Smooth muscle cell (in vitro differentiated cells): ENCODE data around the gene SYT1. TPM values are rescaled to one million over a fixed set of nuclear protein-coding genes. Genes with fewer than 3 reads are reported as not detected.
"Not testable (repeated sequence)": the region's sequence is repeated elsewhere in the genome, so short reads cannot be mapped to it uniquely, and the experiment has no call there.

Experiments
- DNase-seq: peaks from one replicate; lab custom pipeline; 2025; ENCODE audit not compliant: unreplicated experiment; lab: John Stamatoyannopoulos, UW
- H2AFZ ChIP-seq: fragments of 200-600 bp; sonication (generic); 2 replicates; pipeline ENCODE4 v1.6.0; 2016; ENCODE audit warnings: antibody characterized with exemption, low read depth, mild to moderate bottlenecking
- H3F3A ChIP-seq: fragments of 200-600 bp; sonication (generic); 2 replicates; pipeline ENCODE4 v1.6.0; 2017; ENCODE audit warnings: antibody characterized with exemption, low read depth
- H3K27ac ChIP-seq: fragments of 200-600 bp; sonication (generic); 2 replicates; pipeline ENCODE4 v1.5.1; 2016; ENCODE audit warnings: low read depth, mild to moderate bottlenecking
- H3K27me3 ChIP-seq: fragments of 200-600 bp; sonication (generic); 2 replicates; pipeline ENCODE4 v1.6.1; 2016; ENCODE audit warnings: low read depth, mild to moderate bottlenecking
- H3K36me3 ChIP-seq: fragments of 200-600 bp; sonication (generic); 2 replicates; pipeline ENCODE4 v1.5.1; 2016; ENCODE audit warnings: low read depth
- H3K4me1 ChIP-seq: fragments of 200-600 bp; sonication (generic); 2 replicates; pipeline ENCODE4 v1.5.1; 2016; ENCODE audit warnings: low read depth
- H3K4me2 ChIP-seq: fragments of 200-600 bp; sonication (generic); 2 replicates; pipeline ENCODE4 v1.6.0; 2016; ENCODE audit warnings: mild to moderate bottlenecking
- H3K4me3 ChIP-seq: fragments of 200-600 bp; sonication (generic); 2 replicates; pipeline ENCODE4 v1.5.1; 2016; ENCODE audit warnings: mild to moderate bottlenecking
- H3K79me2 ChIP-seq: fragments of 200-600 bp; sonication (generic); 2 replicates; pipeline ENCODE4 v1.6.0; 2016; ENCODE audit warnings: low read depth, mild to moderate bottlenecking
- H3K9ac ChIP-seq: fragments of 200-600 bp; sonication (generic); 2 replicates; pipeline ENCODE4 v1.6.0; 2016; ENCODE audit warnings: low read depth
- H3K9me3 ChIP-seq: fragments of 200-600 bp; sonication (generic); replicated peaks from 2 replicates; pipeline ENCODE4 v1.5.1; 2016; ENCODE audit warnings: low read depth
- H4K20me1 ChIP-seq: fragments of 200-600 bp; sonication (generic); 2 replicates; pipeline ENCODE4 v1.6.0; 2016; ENCODE audit warnings: low read depth
- WGBS: methylation state at CpG from one replicate; pipeline ENCODE4 v1.1.7; 2016; ENCODE audit warnings: low lambda C conversion rate; 5-methylcytosine and 5-hydroxymethylcytosine counted together
- polyA plus RNA-seq: library from polyadenylated mRNA; unstranded; fragments of >200 nt; fragmentation: Nextera tagmentation; extraction: Ambion mirVana; gene quantifications from 2 replicates; pipeline ENCODE4 v1.2.1, GENCODE V29; 2016
- total RNA-seq: library from RNA; depleted of rRNA; stranded (reverse); fragments of >200 nt; gene quantifications from 2 replicates; pipeline ENCODE4 v1.2.3, GENCODE V29; 2014
- TF ChIP-seq, protein P1 (sequence below): fragments of 200-600 bp; sonication (generic); IDR thresholded peaks from 2 replicates; pipeline ENCODE4 v1.5.1; 2017; ENCODE audit warnings: borderline replicate concordance, mild to moderate bottlenecking, antibody characterized with exemption; ENCODE audit not compliant: insufficient read depth, poor library complexity, severe bottlenecking

Gene SYT1
- total and polyA plus RNA-seq, 2 experiments from 2014 or later: 5.2 to 10.2 TPM

GRCh38 chr12:79033788-79034187, 169.2 kb downstream of the SYT1 start:
- no peak overlapping the region for H2AFZ ChIP-seq
- no peaks in the 10 kb centered on the region for H3F3A ChIP-seq
- no peaks in the 10 kb centered on the region for H3K9me3 ChIP-seq
- peaks cover 4% of the 10 kb centered on the region for H3K79me2 ChIP-seq
- H3K36me3 ChIP-seq: no peaks in the 10 kb centered on the region
- H3K4me1 ChIP-seq: no peaks in the 10 kb centered on the region
- no peak overlapping the region for H3K4me2 ChIP-seq
- H3K9ac ChIP-seq: no peak overlapping the region
- no peaks in the 10 kb centered on the region for H4K20me1 ChIP-seq
- H3K27me3 ChIP-seq: no peaks in the 10 kb centered on the region
- H3K27ac ChIP-seq: no peak overlapping the region
- TF ChIP-seq, protein P1, sequence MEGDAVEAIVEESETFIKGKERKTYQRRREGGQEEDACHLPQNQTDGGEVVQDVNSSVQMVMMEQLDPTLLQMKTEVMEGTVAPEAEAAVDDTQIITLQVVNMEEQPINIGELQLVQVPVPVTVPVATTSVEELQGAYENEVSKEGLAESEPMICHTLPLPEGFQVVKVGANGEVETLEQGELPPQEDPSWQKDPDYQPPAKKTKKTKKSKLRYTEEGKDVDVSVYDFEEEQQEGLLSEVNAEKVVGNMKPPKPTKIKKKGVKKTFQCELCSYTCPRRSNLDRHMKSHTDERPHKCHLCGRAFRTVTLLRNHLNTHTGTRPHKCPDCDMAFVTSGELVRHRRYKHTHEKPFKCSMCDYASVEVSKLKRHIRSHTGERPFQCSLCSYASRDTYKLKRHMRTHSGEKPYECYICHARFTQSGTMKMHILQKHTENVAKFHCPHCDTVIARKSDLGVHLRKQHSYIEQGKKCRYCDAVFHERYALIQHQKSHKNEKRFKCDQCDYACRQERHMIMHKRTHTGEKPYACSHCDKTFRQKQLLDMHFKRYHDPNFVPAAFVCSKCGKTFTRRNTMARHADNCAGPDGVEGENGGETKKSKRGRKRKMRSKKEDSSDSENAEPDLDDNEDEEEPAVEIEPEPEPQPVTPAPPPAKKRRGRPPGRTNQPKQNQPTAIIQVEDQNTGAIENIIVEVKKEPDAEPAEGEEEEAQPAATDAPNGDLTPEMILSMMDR: no peak
- no peak for DNase-seq
- H3K4me3 ChIP-seq: no peak overlapping the region

- Histone ChIP-seq H2AFZ (peak overlapping the region; percentile 74), H3K4me3 (peak overlapping the region; percentile 58), H3K9ac (peak overlapping the region; percentile 47)
- H3K4me1 ChIP-seq, H3K27me3 ChIP-seq, H3F3A ChIP-seq, DNase-seq, H3K4me2 ChIP-seq, H3K27ac ChIP-seq, H3K79me2 ChIP-seq, H3K36me3 ChIP-seq, H3K9me3 ChIP-seq, H4K20me1 ChIP-seq: not testable (repeated sequence)
- WGBS: 29% methylated on average over 6 of the region's 6 CpGs
Observed at GRCh38 chr12:79044748-79045147, 180.2 kb downstream of the SYT1 start.

GRCh38 chr12:79045149-79045703, 180.7 kb downstream of the SYT1 start:
- not testable (repeated sequence) for H3K9me3 ChIP-seq

GRCh38 chr12:79046021-79046420, 181.4 kb downstream of the SYT1 start:
- H3K9ac ChIP-seq: no peak overlapping the region
- H3F3A ChIP-seq: no peaks in the 10 kb centered on the region
- peak overlapping the region; percentile 33 for H3K27ac ChIP-seq
- TF ChIP-seq, protein P1: no peak
- peak overlapping the region; percentile 58 for H3K4me3 ChIP-seq
- no peaks in the 10 kb centered on the region for H3K79me2 ChIP-seq
- H3K4me2 ChIP-seq: peak overlapping the region; percentile 79
- no peaks in the 10 kb centered on the region for H4K20me1 ChIP-seq
- WGBS: 100% methylated on average over 1 of the region's 1 CpG
- no peaks in the 10 kb centered on the region for H3K9me3 ChIP-seq
- H3K4me1 ChIP-seq: no peaks in the 10 kb centered on the region
- no peak for DNase-seq
- H2AFZ ChIP-seq: peak overlapping the region; percentile 74
- no peaks in the 10 kb centered on the region for H3K27me3 ChIP-seq
- H3K36me3 ChIP-seq: no peaks in the 10 kb centered on the region

More at GRCh38 chr12:79045149-79045703, 180.7 kb downstream of the SYT1 start:
- Histone ChIP-seq H2AFZ (peak overlapping the region; percentile 74), H3K4me2 (peak overlapping the region; percentile 79), H3K27ac (peak overlapping the region; percentile 33), H3K4me3 (peak overlapping the region; percentile 58), H3K9ac (peak overlapping the region; percentile 47)
- H3K4me1 ChIP-seq, H3K27me3 ChIP-seq, H3K79me2 ChIP-seq, H4K20me1 ChIP-seq, H3F3A ChIP-seq, DNase-seq, H3K36me3 ChIP-seq: not testable (repeated sequence)
- WGBS: 20% methylated on average over 32 of the region's 32 CpGs

DNA sequence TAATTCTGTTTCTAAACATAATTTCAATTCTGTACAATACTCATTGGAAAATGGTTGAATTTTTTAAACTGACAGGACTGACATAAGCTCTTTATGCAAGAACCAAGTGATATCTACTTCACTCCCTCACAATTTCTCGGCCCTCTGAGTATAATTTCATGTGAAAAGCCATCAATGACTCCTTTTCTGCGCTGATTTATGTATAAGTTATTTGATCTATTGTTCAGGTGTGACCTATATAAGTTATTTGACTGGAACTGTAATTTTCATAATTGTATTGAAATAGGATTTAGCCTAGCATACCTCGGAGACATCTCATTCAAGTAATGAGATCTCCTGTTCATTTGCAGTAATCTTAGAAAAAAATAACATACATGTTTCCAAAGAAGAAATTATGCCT, 184.4 kb downstream of the SYT1 start:
- H4K20me1 ChIP-seq: no peaks in the 10 kb centered on the region
- H3F3A ChIP-seq: no peaks in the 10 kb centered on the region
- H3K4me2 ChIP-seq: no peak overlapping the region
- no peak overlapping the region for H2AFZ ChIP-seq
- H3K27me3 ChIP-seq: no peaks in the 10 kb centered on the region
- H3K9ac ChIP-seq: no peak overlapping the region
- WGBS: 96% methylated on average over 3 of the region's 3 CpGs
- no peak for DNase-seq
- no peak overlapping the region for H3K27ac ChIP-seq
- H3K4me3 ChIP-seq: no peak overlapping the region
- TF ChIP-seq, protein P1: no peak
- H3K9me3 ChIP-seq: no peaks in the 10 kb centered on the region
- no peaks in the 10 kb centered on the region for H3K36me3 ChIP-seq
- H3K79me2 ChIP-seq: no peaks in the 10 kb centered on the region
- H3K4me1 ChIP-seq: no peaks in the 10 kb centered on the region
